ENCODE data around the gene FAM209B.

- TF ChIP-seq CTCF (conservative IDR thresholded peaks at IDR 0.05 in 1 of 2, IDR thresholded peaks at IDR 0.05 in 1 of 2; ENCODE audit: extremely low read depth in 1 of 2, insufficient read depth in 1 of 2, low read depth in 1 of 2, low read length in 2 of 2) (no peak), EZH2 (IDR thresholded peaks at IDR 0.05; ENCODE audit: borderline replicate concordance, low read length) (no peak)
Measured at GRCh38 chr20:56518126-56518525, 14.9 kb upstream of the FAM209B start.

All from mammary epithelial cell (primary cell).